ENCODE measurements around the gene SEMA4G. TPM values are rescaled to one million over a fixed set of nuclear protein-coding genes. Genes with fewer than 3 reads are reported as not detected.

The SEMA4G gene
- total and polyA plus RNA-seq, 2 of the 4 experiments (the other 2 are of a cell fraction) = 0.90 to 8.7 TPM

DNA sequence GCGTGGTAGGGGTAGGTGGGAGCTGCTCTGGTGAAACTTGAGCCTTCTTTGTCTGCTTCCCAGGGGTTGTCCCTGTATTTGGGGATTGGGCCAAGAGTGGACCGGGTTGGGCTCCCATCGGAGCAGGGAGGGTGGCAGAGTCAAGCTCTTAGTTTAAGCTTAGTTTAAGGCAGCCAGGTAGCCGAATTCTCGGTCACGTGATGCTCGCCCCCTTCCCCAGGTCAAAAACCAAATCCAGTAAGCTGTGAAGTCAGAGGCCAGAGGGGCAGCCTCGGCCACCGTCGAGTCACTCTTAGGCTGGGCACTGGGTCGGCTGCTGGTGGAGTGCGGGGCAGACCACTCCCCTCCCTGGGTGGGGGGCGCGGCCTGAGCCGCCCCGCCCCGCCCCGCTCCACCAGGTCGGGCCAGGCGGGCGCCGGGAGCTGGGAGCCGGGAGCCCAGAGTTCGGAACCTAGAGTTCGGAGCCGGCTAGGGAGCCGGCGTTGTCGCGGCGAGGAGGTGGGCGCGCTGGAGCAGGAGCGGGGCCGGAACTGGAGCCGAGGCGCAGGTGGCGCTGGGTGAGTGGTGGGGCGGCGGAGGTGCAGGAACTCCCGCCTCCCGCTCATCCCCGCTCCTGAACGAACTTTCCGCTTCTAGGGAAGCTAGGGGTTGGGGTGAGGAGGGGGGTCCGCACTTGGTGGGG, 27.5 kb downstream of the SEMA4G start:
- peaks cover 18% of the 10 kb centered on the region for H3K4me1 ChIP-seq (ENCODE audit: control insufficient read depth, insufficient read depth, low read length)
- peak overlapping the region; percentile 77 for H3K4ac ChIP-seq (ENCODE audit: low read depth, low read length)
- TF ChIP-seq POLR2A (IDR thresholded peaks at IDR 0.05; ENCODE audit: low read depth, low read length) (no peak), CEBPB (IDR thresholded peaks at IDR 0.05; ENCODE audit: low read depth, low read length) (no peak)
- TF ChIP-seq, protein P1, sequence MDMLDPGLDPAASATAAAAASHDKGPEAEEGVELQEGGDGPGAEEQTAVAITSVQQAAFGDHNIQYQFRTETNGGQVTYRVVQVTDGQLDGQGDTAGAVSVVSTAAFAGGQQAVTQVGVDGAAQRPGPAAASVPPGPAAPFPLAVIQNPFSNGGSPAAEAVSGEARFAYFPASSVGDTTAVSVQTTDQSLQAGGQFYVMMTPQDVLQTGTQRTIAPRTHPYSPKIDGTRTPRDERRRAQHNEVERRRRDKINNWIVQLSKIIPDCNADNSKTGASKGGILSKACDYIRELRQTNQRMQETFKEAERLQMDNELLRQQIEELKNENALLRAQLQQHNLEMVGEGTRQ (IDR thresholded peaks at IDR 0.05; ENCODE audit: low read depth, low read length) = 0 out of 2 replicates have a peak, but pooled peaks have one; percentile 36
- H2BK20ac ChIP-seq (ENCODE audit: low read depth, low read length) = no peak overlapping the region
- H2AK5ac ChIP-seq (ENCODE audit: low read depth, low read length) = peak overlapping the region; percentile 68
- H3K23ac ChIP-seq (ENCODE audit: low read depth, low read length) = peak overlapping the region; percentile 44; the same call in 1 of the 2 replicates
- H4K5ac ChIP-seq (ENCODE audit: low read depth, low read length) = peak overlapping the region; percentile 35; the same call in 1 of the 2 replicates
- H2AFZ ChIP-seq (replicated peaks; ENCODE audit: low read length, poor library complexity) = peak overlapping the region; percentile 92
- 0 out of 2 replicates have a peak overlapping the region, but pooled peaks have one; percentile 30 for H3K14ac ChIP-seq (replicated peaks; ENCODE audit: low read depth, low read length)
- peak overlapping the region; percentile 100 for H2AK9ac ChIP-seq (replicated peaks; ENCODE audit: low read depth, low read length, poor library complexity)
- no peaks in the 10 kb centered on the region for H3K27me3 ChIP-seq (ENCODE audit: control insufficient read depth, insufficient read depth, low read length)
- ATAC-seq (ENCODE audit: low read depth) = no peak
- H3K18ac ChIP-seq (ENCODE audit: low read depth, low read length) = no peak overlapping the region; the same call in 1 of the 2 replicates
- dilution Hi-C loops (cut with HindIII; ENCODE audit: low sequenced_read_pairs, unreplicated experiment) = no loop called here
- no peak overlapping the region for H3K56ac ChIP-seq (ENCODE audit: extremely low read depth, insufficient read depth, low read length)
- peak overlapping the region; percentile 95 for H3K27ac ChIP-seq (ENCODE audit: insufficient read depth, low read length)
- in situ Hi-C loops (cut with MboI; ENCODE audit: low sequenced_read_pairs) = no loop called here
- H4K91ac ChIP-seq (ENCODE audit: insufficient read depth, low read depth, low read length) = 0 out of 2 replicates have a peak overlapping the region, but pooled peaks have one; percentile 53
- peaks cover 4% of the 10 kb centered on the region for H3K36me3 ChIP-seq (ENCODE audit: control insufficient read depth, insufficient read depth, low read length)
- peak overlapping the region; percentile 86 for H3K4me2 ChIP-seq (ENCODE audit: low read depth, low read length)
- intact Hi-C loops (cut with micrococcal nuclease) = no loop called here
- H4K8ac ChIP-seq (ENCODE audit: low read depth in 2 of 2, low read length in 2 of 2) = peak overlapping the region; percentile 79 to 80; a peak in 2 of 4 replicates
- peaks cover 4 to 27% of the 10 kb centered on the region in 2 experiments; a peak in 3 of 4 replicates for H3K79me1 ChIP-seq (ENCODE audit: low read depth in 1 of 2, low read length in 2 of 2)
- ChIA-PET CTCF (interaction anchor here (4.4 kb wide), 1 partner anchor 20 kb away, joined by 48 read pairs; no protein-coding TSS in a partner anchor), POLR2A (ENCODE audit: unreplicated experiment) (no interaction called here)
- DNase-seq = no peak
- BruUV-seq (replicated peaks) = no TSS peak
- H3K9me1 ChIP-seq (ENCODE audit: insufficient read depth, low read length) = peaks cover 4% of the 10 kb centered on the region; the same call in 1 of the 2 replicates
- peaks cover 16% of the 10 kb centered on the region for H4K20me1 ChIP-seq (ENCODE audit: insufficient read depth, low read length)
- peak overlapping the region; percentile 99 for H2BK120ac ChIP-seq (ENCODE audit: low read depth, low read length)
- no peak overlapping the region for H2BK15ac ChIP-seq (ENCODE audit: low read depth, low read length)
- H3K4me3 ChIP-seq (ENCODE audit: insufficient read depth, low read depth, low read length) = peak overlapping the region; percentile 52
- no peak overlapping the region for H2BK5ac ChIP-seq (ENCODE audit: low read depth, low read length, poor library complexity, severe bottlenecking)
- H3K9ac ChIP-seq (ENCODE audit: low read depth, low read length) = peak overlapping the region; percentile 63
- no peaks in the 10 kb centered on the region for H3K9me3 ChIP-seq (ENCODE audit: control insufficient read depth, insufficient read depth, low read length)
- 6% methylated on average over 20 of the region's 46 CpGs; no CpG with 5 or more reads in 1 of the 2 experiments for WGBS, 2 experiments (ENCODE audit: extremely low coverage in 2 of 2, insufficient read length in 1 of 2)
